ENCODE data around the gene KRTAP5-5.

DNA sequence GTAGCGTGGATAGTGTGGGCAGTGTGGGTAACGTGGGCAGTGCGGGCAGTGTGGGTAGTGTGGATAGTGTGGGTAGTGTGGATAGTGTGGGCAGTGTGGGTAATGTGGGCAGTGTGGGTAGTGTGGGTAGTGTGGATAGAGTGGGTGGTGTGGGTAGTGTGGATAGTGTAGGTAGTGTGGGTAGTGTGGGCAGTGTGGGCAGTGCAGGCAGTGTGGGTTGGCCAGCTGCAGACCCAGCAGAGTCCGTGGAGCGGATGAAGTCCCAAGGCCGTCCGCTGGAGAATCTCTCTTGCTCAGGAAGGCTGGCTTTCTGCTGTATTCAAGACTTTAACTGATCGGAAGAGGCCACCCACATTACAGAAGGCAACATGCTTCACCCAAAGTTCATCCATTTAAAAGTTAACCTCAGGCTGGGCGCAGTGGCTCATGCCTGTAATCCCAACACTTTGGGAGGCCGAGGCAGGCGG is 41.4 kb downstream of the KRTAP5-5 start:
- TF ChIP-seq, protein P1, sequence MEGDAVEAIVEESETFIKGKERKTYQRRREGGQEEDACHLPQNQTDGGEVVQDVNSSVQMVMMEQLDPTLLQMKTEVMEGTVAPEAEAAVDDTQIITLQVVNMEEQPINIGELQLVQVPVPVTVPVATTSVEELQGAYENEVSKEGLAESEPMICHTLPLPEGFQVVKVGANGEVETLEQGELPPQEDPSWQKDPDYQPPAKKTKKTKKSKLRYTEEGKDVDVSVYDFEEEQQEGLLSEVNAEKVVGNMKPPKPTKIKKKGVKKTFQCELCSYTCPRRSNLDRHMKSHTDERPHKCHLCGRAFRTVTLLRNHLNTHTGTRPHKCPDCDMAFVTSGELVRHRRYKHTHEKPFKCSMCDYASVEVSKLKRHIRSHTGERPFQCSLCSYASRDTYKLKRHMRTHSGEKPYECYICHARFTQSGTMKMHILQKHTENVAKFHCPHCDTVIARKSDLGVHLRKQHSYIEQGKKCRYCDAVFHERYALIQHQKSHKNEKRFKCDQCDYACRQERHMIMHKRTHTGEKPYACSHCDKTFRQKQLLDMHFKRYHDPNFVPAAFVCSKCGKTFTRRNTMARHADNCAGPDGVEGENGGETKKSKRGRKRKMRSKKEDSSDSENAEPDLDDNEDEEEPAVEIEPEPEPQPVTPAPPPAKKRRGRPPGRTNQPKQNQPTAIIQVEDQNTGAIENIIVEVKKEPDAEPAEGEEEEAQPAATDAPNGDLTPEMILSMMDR (optimal IDR thresholded peaks at IDR 0.05 in 1 of 3, IDR thresholded peaks at IDR 0.05 in 1 of 3, conservative IDR thresholded peaks at IDR 0.05 in 1 of 3; ENCODE audit: extremely low read depth in 1 of 3, insufficient read depth in 2 of 3, low read length in 3 of 3) = no peak
- TF ChIP-seq EZH2 (IDR thresholded peaks at IDR 0.05; ENCODE audit: low read length) = no peak
